ENCODE results near the gene PPIL3. TPM values are rescaled to one million over a fixed set of nuclear protein-coding genes. Genes with fewer than 3 reads are reported as not detected.
A peak's percentile ranks its signal among the peaks of the same experiment; 100 is the strongest.

Gene PPIL3
- total RNA-seq, result 35.0 TPM
- long read RNA-seq, partial matches to known transcripts, result 1 of 19 reads
- long read RNA-seq, other reads (novel, unspliced or antisense), result 11 of 19 reads

DNA sequence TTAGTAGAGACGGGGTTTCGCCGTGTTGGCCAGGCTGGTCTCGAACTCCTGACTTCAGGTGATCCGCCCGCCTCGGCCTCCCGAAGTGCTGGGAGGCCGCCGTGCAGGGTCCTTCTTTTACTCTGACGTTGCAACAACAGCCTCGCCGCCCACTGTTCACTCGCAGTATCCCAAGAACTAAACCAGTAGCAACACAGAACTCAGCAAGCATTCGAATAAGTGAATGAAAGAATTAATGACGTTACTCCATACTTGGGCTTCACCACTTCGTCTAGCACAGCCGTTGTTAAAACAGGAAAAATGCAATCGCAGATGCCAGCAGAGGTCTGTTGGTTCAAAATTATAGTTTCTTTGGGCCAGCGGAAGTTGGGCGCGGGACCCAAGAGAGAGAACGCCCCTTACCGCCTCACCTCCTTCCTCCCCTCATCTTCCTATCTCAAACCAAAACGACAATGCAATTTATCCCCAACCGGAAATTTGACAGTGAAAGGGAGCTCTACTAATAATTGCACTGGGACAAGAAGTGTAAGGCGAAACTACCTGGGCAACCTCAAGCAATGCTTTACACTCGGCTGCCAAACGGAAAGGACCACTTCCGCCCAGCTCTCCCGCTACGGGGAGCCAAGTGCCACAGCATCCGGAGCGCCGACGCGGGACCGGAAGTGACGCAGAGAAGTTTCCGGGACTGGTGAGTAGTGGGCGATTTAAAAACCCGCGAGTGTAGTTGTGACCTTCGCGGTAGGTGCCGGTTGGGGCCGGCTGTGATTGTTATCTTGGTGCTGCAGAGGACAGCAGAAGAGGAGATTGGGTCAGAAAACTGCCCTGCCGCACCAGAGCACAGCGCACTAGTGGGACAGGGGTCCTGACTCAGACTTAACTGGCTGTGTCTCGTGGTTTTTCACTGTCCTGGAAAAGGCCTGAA is at the start of gene PPIL3, which contains the start of gene NIF3L1:
Gene PPIL3 (minus strand): TSS at position 374 of the 922 bp plus-strand sequence. CDS start 1,462 bp downstream, outside the sequence.
Gene NIF3L1 (plus strand): TSS at position 668 of the 922 bp plus-strand sequence. CDS start 2,573 bp downstream, outside the sequence.
- TF ChIP-seq, protein P1, sequence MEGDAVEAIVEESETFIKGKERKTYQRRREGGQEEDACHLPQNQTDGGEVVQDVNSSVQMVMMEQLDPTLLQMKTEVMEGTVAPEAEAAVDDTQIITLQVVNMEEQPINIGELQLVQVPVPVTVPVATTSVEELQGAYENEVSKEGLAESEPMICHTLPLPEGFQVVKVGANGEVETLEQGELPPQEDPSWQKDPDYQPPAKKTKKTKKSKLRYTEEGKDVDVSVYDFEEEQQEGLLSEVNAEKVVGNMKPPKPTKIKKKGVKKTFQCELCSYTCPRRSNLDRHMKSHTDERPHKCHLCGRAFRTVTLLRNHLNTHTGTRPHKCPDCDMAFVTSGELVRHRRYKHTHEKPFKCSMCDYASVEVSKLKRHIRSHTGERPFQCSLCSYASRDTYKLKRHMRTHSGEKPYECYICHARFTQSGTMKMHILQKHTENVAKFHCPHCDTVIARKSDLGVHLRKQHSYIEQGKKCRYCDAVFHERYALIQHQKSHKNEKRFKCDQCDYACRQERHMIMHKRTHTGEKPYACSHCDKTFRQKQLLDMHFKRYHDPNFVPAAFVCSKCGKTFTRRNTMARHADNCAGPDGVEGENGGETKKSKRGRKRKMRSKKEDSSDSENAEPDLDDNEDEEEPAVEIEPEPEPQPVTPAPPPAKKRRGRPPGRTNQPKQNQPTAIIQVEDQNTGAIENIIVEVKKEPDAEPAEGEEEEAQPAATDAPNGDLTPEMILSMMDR (IDR thresholded peaks at IDR 0.05), result no peak
- Histone ChIP-seq H3K27me3 (ENCODE audit: low read depth) (no peaks in the 10 kb centered on the region), H3K9me3 (no peaks in the 10 kb centered on the region), H3K4me3 (peak within 1 kb of the TSS; percentile 75), H3K4me1 (peaks cover 34% of the 10 kb centered on the region), H3K36me3 (peaks cover 37% of the 10 kb centered on the region), H3K27ac (peak within 1 kb of the TSS; percentile 97)
- ATAC-seq, result peak; percentile 98 to 99
- intact Hi-C loops (cut with DNase I), result no loop called here
- peak; percentile 98 for DNase-seq

DNA sequence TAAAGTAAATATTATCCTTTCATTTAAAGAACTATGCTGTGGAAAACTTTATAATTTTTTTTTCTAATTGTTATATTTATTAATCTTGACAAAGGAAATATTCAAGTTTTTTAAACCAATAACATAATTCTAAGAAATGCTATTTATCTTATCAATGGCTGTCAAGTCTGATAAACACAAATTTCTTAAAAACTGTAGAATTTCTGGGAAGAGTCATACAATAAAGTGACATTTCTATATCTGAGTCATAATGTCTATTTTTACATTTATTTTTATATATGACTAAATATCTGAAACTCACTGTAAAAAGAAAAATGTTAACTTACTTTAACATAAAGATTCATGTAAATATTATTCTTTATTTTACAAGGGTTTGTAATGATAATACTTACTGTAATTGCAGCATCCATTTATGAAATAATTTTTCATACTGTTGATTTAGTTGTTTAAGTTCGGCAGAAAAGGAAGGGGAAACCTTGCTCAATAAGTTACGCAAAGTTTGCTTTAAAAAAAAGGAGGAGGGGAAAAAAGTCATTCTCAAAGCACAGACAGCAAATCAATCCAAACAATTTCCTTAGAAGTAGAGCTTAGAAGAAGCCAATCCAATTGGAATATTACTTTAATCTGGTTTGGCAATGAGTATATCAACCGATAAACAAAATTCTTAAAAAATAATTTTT is 42.2 kb upstream of the PPIL3 start:
- H3K4me1 ChIP-seq, result no peaks in the 10 kb centered on the region
- DNase-seq, result no peak
- no peak overlapping the region for H3K4me3 ChIP-seq
- TF ChIP-seq, protein P1 (IDR thresholded peaks at IDR 0.05), result no peak
- H3K27me3 ChIP-seq (ENCODE audit: low read depth), result no peaks in the 10 kb centered on the region
- intact Hi-C loops (cut with DNase I), result no loop called here
- ATAC-seq, result peak in 1 of 2 donors; percentile 45
- H3K36me3 ChIP-seq, result peaks cover 91% of the 10 kb centered on the region
- no peak overlapping the region for H3K27ac ChIP-seq
- no peaks in the 10 kb centered on the region for H3K9me3 ChIP-seq

DNA sequence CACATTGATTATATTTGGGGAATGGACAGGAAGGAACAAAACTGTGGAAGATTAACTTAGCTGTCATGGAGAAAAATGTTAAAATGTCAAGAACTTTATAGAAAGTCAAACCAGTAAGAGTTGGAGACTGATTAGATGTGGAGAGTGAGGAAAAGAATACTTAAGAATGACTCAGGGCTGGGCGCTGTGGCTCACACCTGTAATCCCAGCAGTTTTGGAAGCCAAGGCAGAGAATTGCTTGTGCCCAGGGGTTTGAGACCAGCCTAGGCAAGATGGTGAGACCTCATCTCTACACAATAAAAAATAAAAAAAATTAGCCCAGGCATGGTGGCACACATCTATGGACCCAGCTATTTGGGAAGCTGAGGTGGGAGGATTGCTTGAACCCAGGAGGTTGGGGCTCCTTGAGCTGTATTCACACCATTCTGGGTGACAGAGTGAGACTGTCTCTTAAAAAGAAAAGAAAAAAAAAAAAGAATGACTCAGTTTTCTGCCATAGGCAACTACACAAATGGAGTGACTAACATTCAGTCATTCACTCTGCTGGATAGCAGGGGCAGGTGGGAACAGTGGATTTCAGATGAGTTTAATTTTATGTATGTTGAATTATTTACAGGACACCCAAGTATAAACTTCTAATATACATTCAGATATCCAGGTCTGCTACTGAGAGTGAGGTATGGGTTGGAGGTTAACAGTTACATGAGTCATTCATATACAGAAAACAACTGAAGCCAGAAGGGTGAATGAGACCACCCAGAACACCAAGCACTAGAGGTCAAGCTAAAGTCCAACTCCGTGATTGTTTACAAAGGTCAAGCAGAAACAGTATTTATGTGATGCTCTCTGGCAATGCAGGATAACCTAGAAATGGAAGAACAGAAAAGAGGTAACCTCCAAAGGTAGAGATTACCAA is 40.7 kb upstream of the PPIL3 start:
- ATAC-seq, result no peak
- H3K9me3 ChIP-seq, result no peaks in the 10 kb centered on the region
- no peak overlapping the region for H3K27ac ChIP-seq
- no peak overlapping the region for H3K4me3 ChIP-seq
- H3K27me3 ChIP-seq (ENCODE audit: low read depth), result no peaks in the 10 kb centered on the region
- no peak for DNase-seq
- TF ChIP-seq, protein P1 (IDR thresholded peaks at IDR 0.05), result no peak
- H3K4me1 ChIP-seq, result no peaks in the 10 kb centered on the region
- intact Hi-C loops (cut with DNase I), result no loop called here
- H3K36me3 ChIP-seq, result peaks cover 88% of the 10 kb centered on the region

DNA sequence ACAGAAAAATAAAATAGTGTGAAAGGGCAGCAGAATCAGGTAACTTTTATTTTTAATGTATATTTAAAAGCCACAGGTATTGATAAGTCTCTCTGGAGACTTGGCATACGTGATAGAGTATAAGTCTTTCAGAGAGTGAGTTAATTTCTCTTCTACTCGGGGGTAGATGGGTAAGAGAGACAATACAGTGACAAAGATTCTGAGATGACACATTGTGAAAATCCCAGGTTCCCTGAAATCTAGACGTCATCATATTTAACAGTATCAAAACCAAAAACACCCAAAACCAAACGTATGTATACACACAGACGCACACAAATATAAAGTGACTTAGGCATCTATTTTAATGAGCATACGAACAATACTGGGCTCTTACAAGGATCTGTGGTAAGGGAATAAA is 33.6 kb upstream of the PPIL3 start:
- DNase-seq, result no peak
- TF ChIP-seq, protein P1 (IDR thresholded peaks at IDR 0.05), result no peak
- Histone ChIP-seq H3K27ac (no peak overlapping the region), H3K9me3 (no peaks in the 10 kb centered on the region), H3K36me3 (peaks cover 91% of the 10 kb centered on the region), H3K4me1 (no peaks in the 10 kb centered on the region), H3K27me3 (ENCODE audit: low read depth) (no peaks in the 10 kb centered on the region), H3K4me3 (no peak overlapping the region)
- intact Hi-C loops (cut with DNase I), result no loop called here
- no peak for ATAC-seq

DNA sequence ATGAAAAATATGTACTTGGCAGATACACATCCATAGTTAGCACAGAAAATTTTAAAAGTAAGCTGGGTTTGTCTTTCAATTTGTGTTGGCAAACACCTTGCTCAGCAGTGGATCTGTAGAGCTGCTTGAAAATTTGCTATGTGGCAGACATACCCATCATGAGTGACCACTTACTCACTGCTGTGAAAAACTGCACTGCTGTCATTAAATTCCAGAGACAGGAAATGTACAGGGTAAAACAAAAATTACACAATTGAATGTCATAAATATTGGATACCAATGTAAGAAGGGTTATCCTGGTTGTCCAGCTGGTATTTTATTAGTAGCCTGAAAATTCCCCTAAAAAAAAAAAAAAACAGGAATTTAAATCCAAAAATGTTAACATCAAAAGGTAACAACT is 24.8 kb upstream of the PPIL3 start:
- no peak overlapping the region for H3K4me3 ChIP-seq
- DNase-seq (no peak), ATAC-seq (no peak)
- peaks cover 98% of the 10 kb centered on the region for H3K36me3 ChIP-seq
- TF ChIP-seq, protein P1 (IDR thresholded peaks at IDR 0.05), result no peak
- no peaks in the 10 kb centered on the region for H3K27me3 ChIP-seq (ENCODE audit: low read depth)
- intact Hi-C loops (cut with DNase I), result no loop called here
- no peaks in the 10 kb centered on the region for H3K9me3 ChIP-seq
- no peaks in the 10 kb centered on the region for H3K4me1 ChIP-seq
- H3K27ac ChIP-seq, result no peak overlapping the region
